ENCODE data around the gene TRIM43B.
"Not testable (repeated sequence)": the region's sequence is repeated elsewhere in the genome, so short reads cannot be mapped to it uniquely, and the experiment has no call there.

The TRIM43B gene

GRCh38 chr2:95433973-95434372, 50.6 kb downstream of the TRIM43B start:
- not testable (repeated sequence) for DNase-seq (ENCODE audit: low read depth)

GRCh38 chr2:95433373-95433772, 51.2 kb downstream of the TRIM43B start:
- not testable (repeated sequence) for DNase-seq (ENCODE audit: low read depth)

GRCh38 chr2:95429748-95430467, 54.6 kb downstream of the TRIM43B start:
- not testable (repeated sequence) for DNase-seq (ENCODE audit: low read depth)

GRCh38 chr2:95427196-95427867, 57.2 kb downstream of the TRIM43B start:
- not testable (repeated sequence) for DNase-seq (ENCODE audit: low read depth)
